ENCODE results near the gene YAF2. TPM values are rescaled to one million over a fixed set of nuclear protein-coding genes. Genes with fewer than 3 reads are reported as not detected.

The YAF2 gene
- total and polyA plus RNA-seq, 2 donors (not counting 1 experiment from before 2014, with no cell fraction given): 11.6 to 41.9 TPM

DNA sequence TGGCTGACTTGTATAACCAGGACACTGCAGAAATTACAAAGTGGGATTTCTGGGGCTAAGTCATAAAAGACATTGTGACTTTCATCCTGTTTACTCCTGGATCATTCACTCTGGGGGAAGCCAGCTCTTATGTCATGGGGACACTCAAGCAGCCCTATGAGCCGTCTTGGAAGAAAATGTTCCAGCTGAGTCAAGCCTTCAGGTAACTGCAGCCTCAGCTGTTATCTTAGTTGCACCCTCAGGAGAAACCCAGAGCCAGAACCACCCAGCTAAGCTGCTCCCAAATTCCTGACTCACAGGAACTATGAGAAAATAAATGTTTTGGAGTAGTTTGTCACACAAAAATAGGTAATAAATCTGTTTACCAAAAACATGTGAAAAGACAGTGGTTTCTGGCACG lies 50.2 kb downstream of the YAF2 start:
- Histone ChIP-seq H3K4me3 (ENCODE audit: control extremely low read depth in 1 of 5, extremely low read depth in 1 of 5, insufficient read depth in 1 of 5, low read depth in 2 of 5, low read length in 4 of 5) (no peak overlapping the region), H3K9me3 (ENCODE audit: control extremely low read depth in 1 of 3, control insufficient read depth in 2 of 3, insufficient read depth in 1 of 3, low read length in 2 of 3) (no peaks in the 10 kb centered on the region), H3K36me3 (replicated peaks in 1 of 2; ENCODE audit: control extremely low read depth in 1 of 2, control insufficient read depth in 1 of 2, extremely low read depth in 1 of 2, insufficient read depth in 2 of 2, low read length in 1 of 2) (peaks cover 1 to 3% of the 10 kb centered on the region in 2 experiments), H2AFZ (ENCODE audit: insufficient read depth, low read depth, low read length, poor library complexity, severe bottlenecking) (no peak overlapping the region), H3K79me2 (ENCODE audit: control insufficient read depth, insufficient read depth, low read length) (peaks cover 38% of the 10 kb centered on the region), H3K4me2 (replicated peaks; ENCODE audit: low read depth, low read length, poor library complexity, severe bottlenecking) (peak overlapping the region; percentile 28), H3K27ac (ENCODE audit: low read length in 2 of 2) (no peak overlapping the region), H3K4me1 (ENCODE audit: control insufficient read depth in 2 of 2, insufficient read depth in 2 of 2, low read length in 2 of 2) (peaks cover 21 to 26% of the 10 kb centered on the region in 2 donors), H4K20me1 (ENCODE audit: control insufficient read depth, insufficient read depth, low read length, poor library complexity, severe bottlenecking) (no peaks in the 10 kb centered on the region), H3K9ac (ENCODE audit: low read length) (no peak overlapping the region), H3K27me3 (replicated peaks in 1 of 4; ENCODE audit: control extremely low read depth in 1 of 4, control insufficient read depth in 3 of 4, insufficient read depth in 4 of 4, low read length in 3 of 4) (no peaks in the 10 kb centered on the region)
- DNase-seq (no peak), ATAC-seq (ENCODE audit: low read depth) (no peak)
- TF ChIP-seq EZH2 (IDR thresholded peaks at IDR 0.05; ENCODE audit: borderline replicate concordance, insufficient read depth, low read depth, low read length, poor library complexity, severe bottlenecking): no peak
- Mint-ChIP-seq H3K9me3 (ENCODE audit: insufficient read depth) (no peaks in the 10 kb centered on the region), H3K4me1 (peaks cover 44% of the 10 kb centered on the region), H3K27me3 (no peaks in the 10 kb centered on the region), H3K27ac (no peak overlapping the region), H3K4me3 (no peak overlapping the region)
- WGBS (ENCODE audit: insufficient coverage): 100% methylated on average over 1 of the region's 2 CpGs
- intact Hi-C loops (cut with micrococcal nuclease): no loop called here
- ChIA-PET POLR2A (no interaction called here), CTCF (no interaction called here)

DNA sequence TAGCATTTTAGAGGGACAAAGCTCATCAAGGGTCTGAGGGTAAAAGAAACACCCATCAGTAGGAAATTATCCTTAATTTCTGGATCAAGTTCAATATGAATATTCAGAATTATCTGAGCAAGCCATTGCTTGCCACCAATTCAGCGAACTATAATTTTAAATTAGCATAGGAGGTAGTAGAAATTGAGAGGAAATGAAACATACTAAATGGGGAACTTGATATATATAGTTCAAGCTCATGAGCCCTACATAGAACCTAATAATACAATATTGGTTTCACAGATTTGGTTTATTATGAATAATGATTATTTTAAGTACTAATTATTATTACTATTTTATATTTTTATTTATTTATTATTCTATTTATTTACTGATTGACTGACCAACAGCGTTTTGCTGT lies 51.3 kb downstream of the YAF2 start:
- DNase-seq: peak; percentile 42
- Histone ChIP-seq H3K4me2 (replicated peaks; ENCODE audit: low read depth, low read length, poor library complexity, severe bottlenecking) (peak overlapping the region; percentile 71), H4K20me1 (ENCODE audit: control insufficient read depth, insufficient read depth, low read length, poor library complexity, severe bottlenecking) (no peaks in the 10 kb centered on the region), H3K9ac (ENCODE audit: low read length) (peak overlapping the region; percentile 37), H3K4me3 (ENCODE audit: control extremely low read depth in 1 of 5, extremely low read depth in 1 of 5, insufficient read depth in 1 of 5, low read depth in 2 of 5, low read length in 4 of 5) (peak overlapping the region in 1 of 5 experiments; percentile 42), H3K79me2 (ENCODE audit: control insufficient read depth, insufficient read depth, low read length) (peaks cover 39% of the 10 kb centered on the region), H3K36me3 (replicated peaks in 1 of 2; ENCODE audit: control extremely low read depth in 1 of 2, control insufficient read depth in 1 of 2, extremely low read depth in 1 of 2, insufficient read depth in 2 of 2, low read length in 1 of 2) (no peaks in the 10 kb centered on the region), H3K4me1 (ENCODE audit: control insufficient read depth in 2 of 2, insufficient read depth in 2 of 2, low read length in 2 of 2) (peaks cover 21 to 26% of the 10 kb centered on the region in 2 donors), H3K27me3 (replicated peaks in 1 of 4; ENCODE audit: control extremely low read depth in 1 of 4, control insufficient read depth in 3 of 4, insufficient read depth in 4 of 4, low read length in 3 of 4) (no peaks in the 10 kb centered on the region), H3K27ac (ENCODE audit: low read length in 2 of 2) (peak overlapping the region in 1 of 2 donors; percentile 36), H2AFZ (ENCODE audit: insufficient read depth, low read depth, low read length, poor library complexity, severe bottlenecking) (peak overlapping the region; percentile 14), H3K9me3 (ENCODE audit: control extremely low read depth in 1 of 3, control insufficient read depth in 2 of 3, insufficient read depth in 1 of 3, low read length in 2 of 3) (no peaks in the 10 kb centered on the region)
- no peak for ATAC-seq (ENCODE audit: low read depth)
- ChIA-PET POLR2A (no interaction called here), CTCF (interaction anchor here (0.9 kb wide), 1 partner anchor 17 kb away, joined by 4 read pairs; no protein-coding TSS in a partner anchor)
- Mint-ChIP-seq H3K9me3 (ENCODE audit: insufficient read depth) (no peaks in the 10 kb centered on the region), H3K27me3 (no peaks in the 10 kb centered on the region), H3K4me1 (peaks cover 44% of the 10 kb centered on the region), H3K27ac (no peak overlapping the region), H3K4me3 (peak overlapping the region; percentile 47)
- intact Hi-C loops (cut with micrococcal nuclease): no loop called here
- no peak for TF ChIP-seq EZH2 (IDR thresholded peaks at IDR 0.05; ENCODE audit: borderline replicate concordance, insufficient read depth, low read depth, low read length, poor library complexity, severe bottlenecking)
- TF ChIP-seq, protein P1, sequence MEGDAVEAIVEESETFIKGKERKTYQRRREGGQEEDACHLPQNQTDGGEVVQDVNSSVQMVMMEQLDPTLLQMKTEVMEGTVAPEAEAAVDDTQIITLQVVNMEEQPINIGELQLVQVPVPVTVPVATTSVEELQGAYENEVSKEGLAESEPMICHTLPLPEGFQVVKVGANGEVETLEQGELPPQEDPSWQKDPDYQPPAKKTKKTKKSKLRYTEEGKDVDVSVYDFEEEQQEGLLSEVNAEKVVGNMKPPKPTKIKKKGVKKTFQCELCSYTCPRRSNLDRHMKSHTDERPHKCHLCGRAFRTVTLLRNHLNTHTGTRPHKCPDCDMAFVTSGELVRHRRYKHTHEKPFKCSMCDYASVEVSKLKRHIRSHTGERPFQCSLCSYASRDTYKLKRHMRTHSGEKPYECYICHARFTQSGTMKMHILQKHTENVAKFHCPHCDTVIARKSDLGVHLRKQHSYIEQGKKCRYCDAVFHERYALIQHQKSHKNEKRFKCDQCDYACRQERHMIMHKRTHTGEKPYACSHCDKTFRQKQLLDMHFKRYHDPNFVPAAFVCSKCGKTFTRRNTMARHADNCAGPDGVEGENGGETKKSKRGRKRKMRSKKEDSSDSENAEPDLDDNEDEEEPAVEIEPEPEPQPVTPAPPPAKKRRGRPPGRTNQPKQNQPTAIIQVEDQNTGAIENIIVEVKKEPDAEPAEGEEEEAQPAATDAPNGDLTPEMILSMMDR (IDR thresholded peaks at IDR 0.05): no peak
- WGBS (ENCODE audit: insufficient coverage): no CpG with 5 or more reads among the region's 2 CpGs
